Breast epithelium (tissue), 3 donors: ENCODE data around the gene SLC25A27.

ENCODE experiments used
- CTCF ChIP-seq, 3 donors: fragments of 450-650 bp; IDR thresholded peaks; one replicate each; pipeline ENCODE4 v1.5.1; 2016 to 2017; ENCODE audit warnings: antibody characterized with exemption in 3 of 3, mild to moderate bottlenecking in 3 of 3, moderate library complexity in 3 of 3
- POLR2A ChIP-seq: fragments of 450-650 bp; IDR thresholded peaks from one replicate; pipeline ENCODE4 v1.6.1; 2016; ENCODE audit warnings: antibody characterized with exemption, mild to moderate bottlenecking, moderate library complexity

DNA sequence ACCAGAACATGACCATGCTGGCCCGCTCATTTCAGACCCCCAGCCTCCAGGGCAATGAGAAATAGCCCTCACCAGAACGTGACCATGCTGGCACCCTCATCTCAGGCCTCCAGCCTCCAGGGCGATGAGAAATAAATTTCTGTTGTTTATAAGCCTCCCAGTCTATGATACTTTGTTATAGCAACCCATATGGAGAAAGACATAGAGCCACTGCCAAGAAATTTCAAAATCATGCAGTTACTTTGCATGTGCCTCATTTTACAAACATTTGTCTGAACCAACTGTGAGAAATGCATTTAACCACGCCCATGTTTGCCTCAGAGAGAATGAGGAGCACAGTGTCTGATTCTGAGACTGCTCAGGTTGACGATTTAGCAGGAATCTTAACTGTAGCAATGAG is 15.6 kb upstream of the SLC25A27 start:
- TF ChIP-seq CTCF (IDR thresholded peaks at IDR 0.05) (no peak), POLR2A (no peak)
